Stimulated activated CD8-positive, alpha-beta memory T cell treated with anti-CD3 and anti-CD28 coated beads, Interleukin-7, amount 100 ng/mL, for 48 hours (primary cell): ENCODE measurements around the gene ACO2.

ENCODE experiments used
- DNase-seq, 2 donors: peaks; one replicate each; pipeline ENCODE4 v3.0.0-alpha.2; 2020; ENCODE audit warnings: low read depth in 1 of 2; ENCODE audit errors: extremely low read depth in 1 of 2

Gene ACO2

DNA sequence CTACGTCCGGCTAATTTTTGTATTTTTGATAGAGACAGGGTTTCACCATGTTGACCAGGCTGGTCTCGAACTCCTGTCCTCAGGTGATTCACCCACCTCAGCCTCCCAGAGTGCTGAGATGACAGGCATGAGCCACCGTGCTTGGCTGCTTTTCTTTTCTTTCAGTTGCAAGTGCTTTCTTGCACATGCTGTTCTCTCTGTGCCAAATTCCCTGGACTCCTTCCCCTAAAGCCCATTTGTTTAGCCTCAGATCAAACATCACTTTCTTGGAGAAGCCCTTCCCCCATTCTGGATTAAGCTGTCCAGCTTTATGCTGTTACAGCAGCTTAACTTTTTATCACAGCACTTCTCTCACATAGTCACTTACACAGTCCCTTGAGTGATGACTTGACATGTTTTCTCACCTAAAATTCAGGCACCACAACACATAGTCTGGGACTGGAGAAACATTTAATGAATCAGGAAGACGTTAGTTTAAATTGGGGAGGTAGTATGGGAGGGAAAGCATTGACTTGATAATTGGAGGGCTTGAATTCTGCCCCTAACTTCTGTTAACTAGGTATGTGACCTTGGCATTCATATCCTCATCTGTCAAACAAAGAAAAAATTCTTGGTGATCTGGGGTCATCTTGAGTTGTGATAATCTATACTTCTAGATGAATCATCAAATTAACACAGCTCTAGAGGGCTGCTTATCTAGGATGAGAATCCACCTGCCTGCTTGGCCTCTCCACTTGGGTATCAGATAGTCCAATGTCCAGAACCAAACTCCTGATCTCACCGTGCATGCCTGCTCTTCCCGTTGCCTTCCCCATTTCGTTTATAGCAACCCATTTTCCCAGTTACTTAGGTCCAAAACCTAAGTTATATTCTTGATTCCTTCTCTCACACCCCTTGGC is 18.4 kb downstream of the ACO2 start:
- no peak for DNase-seq

DNA sequence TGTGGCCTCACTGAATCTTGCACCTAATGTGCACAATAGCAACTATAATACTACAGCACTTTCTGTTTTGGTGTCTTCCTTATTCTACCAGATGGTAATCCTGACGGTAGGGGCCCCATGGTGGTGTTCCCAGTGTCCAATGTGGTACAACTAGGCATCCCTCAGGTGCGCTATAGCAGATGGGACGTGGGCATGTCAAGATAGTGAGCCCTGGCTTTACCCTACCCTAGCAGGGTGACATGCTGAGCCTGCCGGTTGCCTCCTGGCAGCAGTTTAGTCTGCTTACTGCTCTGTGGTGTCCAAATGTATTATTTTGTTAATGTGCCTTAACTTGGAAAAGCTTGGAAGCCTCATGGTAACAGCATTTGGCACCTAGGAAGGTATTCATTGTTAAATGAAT is 19.2 kb downstream of the ACO2 start:
- no peak for DNase-seq

DNA sequence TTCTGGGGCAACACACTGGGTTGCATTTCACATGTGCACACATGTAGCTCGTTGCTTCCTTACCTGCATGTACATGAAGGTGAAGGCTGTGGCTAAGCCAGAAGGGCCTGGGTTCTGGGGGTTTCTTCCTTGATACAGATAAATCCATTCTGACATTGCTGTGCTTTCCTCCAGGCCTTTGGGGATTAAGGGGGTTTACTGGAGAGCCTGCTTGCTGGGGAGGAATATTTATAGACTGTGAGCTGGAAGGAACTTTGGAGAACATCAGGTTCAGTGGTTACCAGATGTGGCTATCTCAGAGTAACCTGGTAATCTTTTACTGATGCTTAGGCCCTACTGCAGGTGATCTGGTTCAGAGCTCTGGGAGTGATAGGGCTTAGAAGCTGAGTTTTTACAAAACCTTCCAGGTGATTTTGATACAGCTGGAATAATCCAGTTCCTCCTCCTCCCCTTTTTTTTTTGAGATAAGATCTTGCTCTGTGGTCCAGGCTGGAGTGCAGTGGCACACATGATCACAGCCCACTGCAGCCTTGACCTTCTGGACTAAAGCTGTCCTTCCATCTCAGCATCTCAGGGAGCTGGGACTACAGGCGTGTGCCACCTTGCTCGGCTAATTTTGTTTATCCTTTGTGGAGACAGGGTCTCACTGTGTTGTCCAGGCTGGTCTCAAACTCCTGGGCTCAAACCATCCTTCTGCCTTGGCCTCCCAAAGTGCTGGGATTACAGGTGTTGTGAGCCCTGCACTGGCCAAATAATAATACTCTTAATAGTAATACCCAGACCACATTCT is 19.9 kb downstream of the ACO2 start:
- DNase-seq = no peak

DNA sequence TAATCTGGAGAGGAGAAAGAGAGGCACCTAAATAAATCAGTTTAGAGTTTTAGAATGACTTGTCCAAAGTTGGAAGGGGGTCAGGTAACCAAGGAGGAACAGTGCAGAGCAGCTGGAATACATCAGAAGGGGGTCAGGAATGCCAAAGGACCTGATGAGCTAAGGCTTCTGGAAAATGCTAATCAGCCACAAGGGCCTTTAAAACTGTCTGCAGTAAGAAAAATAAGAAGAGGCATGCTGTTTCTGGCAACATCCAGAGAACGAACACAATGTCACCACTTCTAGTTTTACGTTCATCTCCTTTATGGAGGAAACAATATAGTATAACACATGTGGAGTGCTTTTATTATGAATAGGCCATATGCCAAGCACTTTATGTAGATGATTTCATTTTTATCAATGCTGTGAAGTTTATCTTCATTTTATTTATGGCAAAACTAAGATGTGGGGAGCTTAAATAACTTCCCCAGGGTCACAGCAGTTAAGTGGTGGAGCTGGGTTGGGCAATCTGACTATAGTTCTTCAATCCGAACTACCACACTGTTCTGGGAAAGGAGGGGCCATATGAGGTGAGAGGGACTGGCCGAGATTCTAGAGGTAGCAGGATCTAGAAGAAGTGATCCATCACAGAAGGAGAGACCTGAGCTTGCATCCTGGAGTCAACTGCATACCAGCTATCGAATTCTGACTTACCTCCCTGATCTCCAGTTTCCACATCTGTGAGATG is 22.6 kb downstream of the ACO2 start:
- no peak for DNase-seq

DNA sequence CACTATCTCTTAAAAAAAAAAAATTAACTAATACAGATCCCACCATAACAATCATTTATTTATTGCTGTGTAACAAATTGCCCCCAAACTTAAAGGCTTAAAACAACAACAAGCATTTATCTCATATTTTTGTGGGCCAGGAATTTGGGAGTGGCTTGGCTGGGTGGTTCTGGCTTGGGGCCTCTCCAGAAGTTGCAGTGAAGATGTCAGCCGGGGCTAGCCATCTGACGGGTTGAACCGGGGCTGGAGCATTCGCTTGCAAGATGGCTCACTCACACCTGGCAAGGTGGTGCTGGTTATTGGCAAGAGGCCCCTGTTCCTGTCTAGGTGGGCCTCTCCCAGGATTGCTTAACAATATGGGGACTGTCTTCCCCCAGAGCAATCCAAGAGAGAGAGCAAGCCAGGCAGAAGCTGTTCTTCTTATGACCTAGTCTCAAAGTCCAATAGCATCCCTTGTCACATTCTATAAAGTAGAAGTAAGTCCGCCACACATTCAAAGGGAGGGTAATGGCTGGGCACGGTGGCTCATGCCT is 29.5 kb downstream of the ACO2 start:
- no peak for DNase-seq

DNA sequence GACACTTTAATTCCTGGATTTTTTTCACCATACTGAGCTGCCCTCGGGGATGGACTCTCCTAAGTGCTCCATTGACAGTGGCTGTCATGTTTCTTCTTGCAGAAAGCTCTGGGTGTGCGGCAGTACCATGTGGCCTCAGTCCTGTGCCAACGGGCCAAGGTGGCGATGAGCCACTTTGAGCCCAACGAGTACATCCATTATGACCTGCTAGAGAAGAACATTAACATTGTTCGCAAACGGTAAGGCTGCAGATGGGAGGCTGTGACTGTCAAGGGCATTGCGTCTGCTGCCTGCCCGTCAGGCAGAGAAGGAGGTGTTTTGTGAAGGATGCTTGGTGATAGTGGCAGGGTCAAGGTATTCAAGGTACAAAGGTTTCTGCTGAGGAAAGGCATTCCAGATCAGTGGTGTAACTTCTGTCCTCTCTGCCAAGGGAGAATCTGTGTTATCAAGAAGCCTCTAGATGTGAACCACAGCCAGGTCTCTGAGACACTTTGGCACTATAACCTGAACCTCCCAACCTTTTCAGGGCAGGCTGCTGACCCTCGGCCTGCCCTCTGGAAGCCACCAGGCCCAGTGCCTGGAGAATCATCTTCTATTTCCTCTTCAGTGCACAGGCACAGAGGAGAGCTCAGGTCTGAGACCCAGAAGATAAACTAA is 30.8 kb downstream of the ACO2 start:
- DNase-seq = no peak

DNA sequence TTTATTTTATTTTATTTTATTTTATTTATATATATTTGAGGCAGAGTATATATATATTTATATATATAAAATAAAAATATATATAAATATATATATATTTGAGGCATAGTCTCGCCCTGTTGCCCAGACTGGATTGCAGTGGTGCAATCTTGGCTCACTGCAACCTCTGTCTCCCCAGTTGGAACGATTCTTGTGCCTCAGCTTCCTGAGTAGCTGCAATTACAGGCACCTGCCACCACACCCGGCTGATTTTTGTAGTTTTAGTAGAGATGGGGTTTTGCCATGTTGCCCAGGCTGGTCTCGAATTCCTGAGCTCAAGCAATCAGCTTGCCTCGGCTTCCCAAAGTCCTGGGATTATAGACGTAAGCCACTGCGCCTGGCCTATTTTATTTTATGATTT is 31.4 kb downstream of the ACO2 start:
- DNase-seq = no peak

DNA sequence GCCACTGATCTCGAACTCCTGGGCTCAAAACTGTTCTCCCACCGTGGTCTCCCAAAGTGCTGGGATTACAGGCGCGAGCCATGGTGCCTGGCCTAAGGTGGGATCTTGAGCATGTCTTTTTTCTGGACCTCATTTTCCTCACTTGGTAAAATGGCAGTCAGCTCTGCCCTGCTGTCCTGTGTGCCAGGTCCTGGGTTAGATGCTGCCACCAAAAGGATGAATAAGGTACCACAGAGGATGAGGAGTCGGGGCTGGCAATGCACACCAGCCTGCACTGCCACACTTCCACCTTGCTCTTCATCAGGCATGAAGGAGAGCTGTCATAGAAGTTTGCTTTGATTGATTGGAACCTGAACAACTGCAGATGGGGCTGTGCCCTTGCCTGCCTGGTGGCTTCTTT is 32.3 kb downstream of the ACO2 start:
- DNase-seq = no peak

DNA sequence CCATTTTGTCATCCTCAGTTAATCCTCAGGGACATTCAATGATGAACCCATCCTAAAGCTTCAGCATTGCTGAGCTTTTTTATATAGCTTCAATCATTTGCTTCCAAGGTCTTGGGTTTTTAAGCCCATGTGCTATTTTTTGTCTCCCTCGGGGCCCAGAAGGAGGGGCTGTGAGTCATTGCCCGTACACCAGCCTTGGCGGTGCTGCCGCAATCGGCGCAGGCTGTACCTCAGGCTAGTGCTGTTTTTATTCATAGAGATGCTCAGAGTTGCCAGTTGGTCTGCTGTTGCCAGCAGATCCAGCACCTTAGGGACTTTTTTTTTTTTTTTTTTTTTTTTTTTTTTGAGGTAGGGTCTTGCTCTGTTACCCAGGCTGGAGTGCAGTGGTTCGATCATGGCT is 35.5 kb downstream of the ACO2 start:
- DNase-seq = no peak

DNA sequence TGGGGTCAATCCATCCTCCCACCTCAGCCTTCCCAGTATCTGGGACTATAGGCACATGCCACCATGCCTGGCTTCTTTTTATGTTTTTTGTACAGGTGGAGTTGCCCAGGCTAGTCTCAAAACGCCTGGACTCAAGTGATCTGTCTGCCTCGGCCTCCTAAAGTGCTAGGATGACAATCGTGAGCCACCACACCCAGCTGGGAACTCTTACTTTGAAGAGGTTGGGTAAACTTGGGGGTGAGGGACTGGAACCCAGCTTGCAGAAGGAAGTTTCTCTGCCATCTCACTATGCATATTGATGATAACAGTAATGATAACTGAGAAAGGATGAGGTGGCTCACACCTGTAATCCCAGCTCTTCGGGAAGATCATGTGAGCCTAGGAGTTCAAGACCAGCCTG is 35.9 kb downstream of the ACO2 start:
- DNase-seq = no peak

DNA sequence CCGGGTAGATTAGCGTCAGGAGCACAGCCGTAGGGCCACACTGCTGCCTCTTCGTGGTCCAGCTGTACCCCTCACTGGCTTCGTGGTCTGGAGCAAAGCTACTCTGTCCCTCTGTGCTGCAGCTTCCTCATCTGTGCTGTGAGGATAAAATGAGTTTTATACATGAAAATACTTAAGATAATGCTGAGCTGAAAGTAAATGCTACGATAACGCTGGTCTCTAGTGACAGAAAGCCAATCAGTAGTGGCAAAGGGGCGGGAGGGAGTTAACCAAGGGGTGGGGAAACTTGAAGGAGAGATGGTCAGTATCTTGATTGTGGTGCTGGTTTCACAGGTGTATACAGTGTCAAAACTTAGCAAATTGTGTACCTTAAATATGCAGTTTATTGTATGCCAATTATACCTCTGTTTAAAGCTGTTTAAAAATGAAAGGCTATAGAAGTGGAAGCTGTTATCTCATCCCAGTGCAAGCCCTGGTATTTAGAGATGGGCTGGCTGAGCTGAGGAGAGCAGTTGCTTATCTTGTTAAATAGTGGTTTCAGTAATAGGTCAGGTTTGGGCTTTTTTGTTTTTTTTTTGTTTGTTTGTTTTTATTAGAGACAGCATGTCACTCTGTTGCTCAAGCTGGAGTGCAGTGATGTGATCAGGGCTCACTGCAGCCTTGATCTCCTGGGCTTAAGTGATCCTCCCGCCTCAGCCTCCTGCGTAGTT is 36.7 kb downstream of the ACO2 start:
- no peak for DNase-seq

DNA sequence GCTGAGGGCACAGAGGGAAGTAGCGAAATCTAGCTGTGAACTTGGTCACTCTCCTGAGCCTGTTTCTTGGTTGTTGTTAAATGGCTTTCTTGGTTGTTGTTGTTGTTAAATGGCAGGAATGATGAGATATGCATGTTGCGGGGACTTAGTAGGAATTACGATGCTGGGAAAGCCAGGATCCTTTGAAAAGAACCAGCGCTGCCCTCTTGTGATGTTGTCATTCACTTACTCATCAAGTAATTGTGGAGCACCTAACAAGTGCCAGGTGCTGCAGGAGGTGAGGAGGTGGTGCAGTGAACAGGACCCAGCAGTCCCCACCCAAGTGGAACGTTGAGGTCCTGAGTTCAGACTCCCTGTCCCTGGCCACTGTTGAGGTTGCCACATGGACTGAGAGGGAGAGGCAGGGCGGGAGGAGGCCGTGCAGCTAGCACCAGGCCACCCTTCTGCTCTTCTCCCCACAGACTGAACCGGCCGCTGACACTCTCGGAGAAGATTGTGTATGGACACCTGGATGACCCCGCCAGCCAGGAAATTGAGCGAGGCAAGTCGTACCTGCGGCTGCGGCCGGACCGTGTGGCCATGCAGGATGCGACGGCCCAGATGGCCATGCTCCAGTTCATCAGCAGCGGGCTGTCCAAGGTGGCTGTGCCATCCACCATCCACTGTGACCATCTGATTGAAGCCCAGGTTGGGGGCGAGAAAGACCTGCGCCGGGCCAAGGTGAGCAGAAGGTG is 38.6 kb downstream of the ACO2 start:
- no peak for DNase-seq

DNA sequence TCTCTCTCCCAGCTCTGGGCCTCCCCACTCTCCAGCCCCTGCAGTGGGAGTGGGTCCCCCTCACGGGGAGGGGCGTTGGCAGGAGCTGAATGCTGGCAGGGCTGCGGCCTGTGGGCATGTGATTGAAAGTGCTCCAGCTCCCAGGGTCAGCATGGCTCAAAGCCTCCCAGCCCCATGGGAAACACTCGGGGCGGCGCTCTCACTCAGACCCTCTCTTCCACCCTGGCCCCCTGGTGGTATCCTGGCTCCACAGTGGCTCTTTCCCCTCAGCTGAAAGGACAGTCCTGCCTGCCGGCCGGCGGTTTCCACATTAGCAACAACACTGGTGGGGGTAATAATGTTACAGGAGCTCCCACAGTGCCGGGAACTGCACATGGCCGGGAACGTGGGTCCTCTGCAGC is 39.9 kb downstream of the ACO2 start:
- DNase-seq = no peak

DNA sequence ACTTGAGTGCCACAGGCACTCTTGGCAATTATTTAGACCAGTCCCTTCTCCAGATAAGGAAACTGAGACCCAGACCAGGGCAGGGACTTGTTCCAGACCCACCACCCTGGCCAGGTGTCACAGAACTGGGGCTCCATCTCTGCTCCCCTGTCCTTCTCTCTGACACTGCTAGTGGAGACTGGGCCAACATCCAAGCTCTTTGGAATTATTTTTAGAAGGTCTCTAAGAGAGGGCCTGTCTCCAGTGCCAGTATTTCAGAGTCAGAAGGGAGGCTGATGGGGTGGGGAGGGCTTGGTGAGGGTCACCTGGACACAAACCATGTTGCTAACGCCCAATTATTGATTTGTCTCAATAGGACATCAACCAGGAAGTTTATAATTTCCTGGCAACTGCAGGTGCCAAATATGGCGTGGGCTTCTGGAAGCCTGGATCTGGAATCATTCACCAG is 42.6 kb downstream of the ACO2 start:
- DNase-seq = no peak

DNA sequence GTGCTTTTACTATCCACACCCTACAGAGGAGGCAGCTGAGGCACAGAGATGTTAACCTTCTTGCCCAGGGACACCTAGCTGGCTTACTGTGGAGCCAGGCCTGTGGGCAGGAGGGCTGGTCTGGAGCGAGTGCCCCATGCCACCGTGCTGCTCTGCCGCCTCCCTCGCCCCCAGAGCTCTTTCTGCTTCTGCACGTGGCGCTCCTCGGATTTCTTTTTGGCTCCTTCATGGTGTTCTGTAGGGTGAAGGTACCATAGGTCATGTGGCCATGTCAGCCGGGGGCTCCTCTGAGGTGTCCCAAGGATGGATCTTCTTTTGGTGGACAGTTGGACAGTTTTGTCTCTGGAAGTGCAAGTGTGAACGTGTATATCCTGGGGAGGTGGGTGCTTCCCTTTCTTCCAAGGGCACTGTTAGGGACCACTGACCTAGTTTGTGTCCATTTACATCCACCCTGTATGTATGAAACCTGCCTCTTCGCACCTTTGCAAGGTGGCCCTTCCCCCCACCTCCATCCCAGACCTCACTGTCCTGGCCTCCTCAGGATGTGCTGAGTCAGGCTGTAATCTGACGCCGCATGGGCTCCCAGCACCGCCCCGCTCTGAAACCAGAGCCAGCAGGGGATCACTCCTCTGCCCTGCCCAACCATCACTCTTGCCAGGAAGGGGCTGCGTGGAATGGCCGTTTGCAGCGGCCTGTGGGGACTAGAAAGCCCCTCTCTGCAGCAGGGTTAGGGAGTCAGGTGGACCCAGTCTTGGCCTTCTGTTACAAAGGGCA is 43.7 kb downstream of the ACO2 start:
- DNase-seq = no peak

DNA sequence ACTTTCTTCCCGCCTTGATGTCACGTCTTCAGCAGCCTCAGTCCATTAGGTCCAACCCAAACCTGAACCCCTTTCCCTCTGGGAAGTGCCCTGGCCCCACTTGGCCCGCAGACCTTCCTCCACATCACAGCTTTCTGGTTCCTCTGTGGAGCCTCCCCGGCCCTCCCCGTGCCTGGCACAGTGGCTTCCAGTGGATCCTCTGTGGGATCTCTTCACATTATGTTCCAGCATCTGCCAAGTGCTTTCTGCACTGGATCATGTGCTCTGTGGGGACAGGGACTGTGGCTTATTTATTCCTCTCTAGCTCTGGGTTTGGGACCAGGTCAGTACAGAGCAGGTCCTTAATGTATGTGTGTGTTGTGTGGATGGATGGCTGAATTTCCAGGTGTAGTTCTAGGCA is 44.5 kb downstream of the ACO2 start:
- no peak for DNase-seq

DNA sequence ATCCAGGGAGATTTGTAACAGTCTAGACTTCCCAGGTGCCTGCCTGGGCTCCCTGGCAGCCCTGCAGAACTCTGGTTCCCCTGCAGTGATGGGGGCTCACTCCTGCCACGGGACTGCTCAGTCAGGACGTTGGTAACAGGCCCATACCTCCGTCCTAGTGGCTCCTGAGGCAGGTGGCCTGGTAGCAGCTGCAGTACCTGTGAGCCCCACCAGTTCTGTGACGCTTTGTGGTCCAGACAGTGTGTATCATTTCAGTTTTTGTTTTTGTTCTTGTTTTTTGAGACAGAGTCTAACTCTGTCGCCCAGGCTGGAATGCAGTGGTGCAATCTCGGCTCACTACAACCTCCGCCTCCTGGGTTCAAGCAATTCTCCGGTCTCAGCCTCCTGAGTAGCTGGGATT is 47.5 kb downstream of the ACO2 start:
- no peak for DNase-seq

DNA sequence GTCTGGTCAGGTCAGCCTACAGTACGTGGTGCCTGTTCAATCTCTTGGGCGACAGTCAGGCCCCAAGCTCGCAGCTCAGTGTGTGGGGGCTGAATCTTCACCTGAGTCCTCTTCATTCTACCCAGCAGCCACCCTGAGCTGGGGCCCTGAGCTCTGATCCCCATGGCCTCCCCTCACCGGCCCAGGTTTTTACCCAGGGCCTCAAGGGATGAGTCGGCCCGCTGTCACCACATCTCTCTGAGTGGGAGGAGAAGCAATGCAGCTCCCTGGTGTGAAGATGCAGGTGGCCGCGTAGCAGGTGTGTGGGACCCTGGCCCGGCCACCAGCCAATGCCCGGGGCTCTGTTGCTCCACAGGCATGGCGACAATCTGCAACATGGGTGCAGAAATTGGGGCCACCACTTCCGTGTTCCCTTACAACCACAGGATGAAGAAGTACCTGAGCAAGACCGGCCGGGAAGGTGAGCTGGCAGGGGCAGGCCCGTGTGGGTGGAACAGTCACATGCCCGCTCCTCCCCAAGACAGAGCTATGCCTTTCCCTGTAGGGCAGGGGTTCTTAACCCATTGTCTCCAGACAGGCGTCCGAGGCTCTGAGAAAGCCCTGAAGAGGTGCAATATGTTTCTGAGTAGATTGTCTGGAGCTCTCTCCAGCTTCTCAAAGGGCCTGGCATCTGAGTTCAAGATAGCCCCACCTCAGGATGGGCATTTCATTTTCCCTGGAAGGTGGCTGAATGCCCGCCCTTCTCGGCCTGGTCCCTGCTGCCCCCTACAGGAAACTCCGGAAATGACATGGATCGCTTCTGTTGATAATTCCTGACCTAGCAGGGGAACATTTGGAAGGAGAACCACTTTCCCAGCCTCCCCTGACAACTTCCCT is 48.5 kb downstream of the ACO2 start:
- DNase-seq = peak in 1 of 2 donors; percentile 44
